ENCODE measurements around the gene CFP.
"Not testable (repeated sequence)": the region's sequence is repeated elsewhere in the genome, so short reads cannot be mapped to it uniquely, and the experiment has no call there.

Gene CFP

DNA sequence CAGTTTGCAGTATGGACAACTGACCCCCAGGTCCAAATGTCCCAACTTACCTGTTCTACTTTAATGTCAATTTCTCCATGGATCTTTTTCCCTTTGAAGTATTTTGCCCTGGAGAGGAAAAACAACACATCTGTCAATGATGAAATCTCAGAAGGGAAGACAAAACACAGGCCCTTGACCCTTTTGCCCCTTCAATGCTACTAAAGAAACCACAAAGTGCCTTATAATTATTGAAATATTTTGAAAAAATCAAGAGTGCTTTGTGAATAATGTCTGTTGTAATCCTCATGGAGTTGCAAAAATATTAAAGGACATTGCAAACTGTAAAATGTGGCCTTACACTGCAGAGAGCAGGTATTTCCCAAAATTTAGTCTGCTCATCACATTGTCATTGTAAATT is 22.6 kb downstream of the CFP start:
- DNase-seq (ENCODE audit: low spot score) (no peak), FAIRE-seq (no peak)

DNA sequence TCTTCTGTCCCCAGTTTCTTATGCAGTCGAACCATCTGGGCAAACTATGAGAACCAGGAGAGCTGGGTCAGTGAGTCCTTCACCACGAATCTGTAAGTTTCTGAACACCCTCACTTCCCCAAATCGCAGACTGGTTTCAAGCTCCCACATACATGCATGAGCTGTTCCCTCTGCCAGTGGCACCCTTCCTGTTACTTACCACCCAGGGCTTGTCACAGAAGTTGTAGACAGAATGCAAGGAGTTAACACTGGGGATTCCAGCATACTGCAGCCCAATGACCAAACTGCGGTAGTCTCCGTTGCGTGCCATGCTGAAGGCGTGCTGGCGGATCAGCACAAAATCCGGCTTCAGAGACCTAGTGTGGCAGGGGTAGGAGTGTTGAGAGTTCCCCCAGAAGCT is 24.7 kb downstream of the CFP start:
- DNase-seq (ENCODE audit: low spot score), result no peak
- FAIRE-seq, result no peak

DNA sequence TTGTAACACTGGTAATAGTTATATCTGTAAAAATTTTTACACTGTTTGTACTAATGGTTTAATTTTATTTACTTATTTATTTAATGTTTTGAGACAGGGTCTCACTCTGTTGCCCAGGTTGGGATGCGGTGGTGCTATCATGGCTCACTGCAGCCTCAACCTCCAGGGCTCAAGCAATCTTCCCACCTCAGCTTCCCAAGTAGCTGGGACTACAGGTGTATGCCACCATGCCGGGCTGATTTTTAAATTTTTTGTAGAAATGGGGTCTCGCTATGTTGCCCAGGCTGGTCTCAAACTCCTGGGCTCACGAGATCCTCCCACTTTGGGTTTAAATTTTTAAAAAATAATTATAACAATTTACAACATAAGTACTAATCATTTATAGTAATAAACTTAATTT is 26.6 kb downstream of the CFP start:
- DNase-seq (ENCODE audit: low spot score); FAIRE-seq: not testable (repeated sequence)

DNA sequence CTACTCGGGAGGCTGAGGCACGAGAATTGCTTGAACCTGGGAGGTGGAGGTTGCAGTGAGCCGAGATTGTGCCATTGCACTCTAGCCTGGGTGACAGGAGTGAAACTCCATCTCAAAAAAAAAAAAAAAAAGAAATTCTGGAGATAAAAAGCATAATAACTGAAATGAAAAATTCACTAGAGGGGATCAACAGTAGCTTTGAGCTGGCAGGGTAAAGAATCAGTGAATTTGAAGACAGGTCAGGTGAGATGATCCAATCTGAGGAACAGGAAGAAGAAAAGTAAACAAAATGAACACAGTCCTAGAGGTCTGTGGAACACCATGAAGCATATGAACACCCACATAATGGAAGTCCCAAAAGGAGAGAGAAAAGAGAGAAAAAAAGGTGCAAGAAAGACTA is 32.5 kb downstream of the CFP start:
- no peak for FAIRE-seq
- DNase-seq (ENCODE audit: low spot score), result no peak

DNA sequence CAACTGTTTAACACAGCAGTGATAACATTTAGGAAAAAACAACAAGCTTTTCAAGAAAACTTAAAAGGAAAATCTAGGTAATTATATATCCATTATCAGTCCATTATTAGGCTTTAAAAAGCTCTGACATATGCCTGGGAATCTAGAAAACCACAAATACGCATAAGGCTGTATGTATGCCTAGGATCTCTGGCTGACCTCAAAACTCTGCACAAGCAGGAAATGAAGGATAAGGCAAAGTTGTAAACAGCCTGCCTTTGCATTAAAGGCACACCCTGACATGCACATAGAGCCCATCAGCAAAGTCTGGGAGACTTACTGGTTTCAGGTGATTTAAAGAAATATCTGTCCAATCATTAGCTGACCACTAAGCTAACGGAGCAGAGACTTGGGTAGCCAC is 33.5 kb downstream of the CFP start:
- FAIRE-seq (no peak), DNase-seq (ENCODE audit: low spot score) (no peak)

DNA sequence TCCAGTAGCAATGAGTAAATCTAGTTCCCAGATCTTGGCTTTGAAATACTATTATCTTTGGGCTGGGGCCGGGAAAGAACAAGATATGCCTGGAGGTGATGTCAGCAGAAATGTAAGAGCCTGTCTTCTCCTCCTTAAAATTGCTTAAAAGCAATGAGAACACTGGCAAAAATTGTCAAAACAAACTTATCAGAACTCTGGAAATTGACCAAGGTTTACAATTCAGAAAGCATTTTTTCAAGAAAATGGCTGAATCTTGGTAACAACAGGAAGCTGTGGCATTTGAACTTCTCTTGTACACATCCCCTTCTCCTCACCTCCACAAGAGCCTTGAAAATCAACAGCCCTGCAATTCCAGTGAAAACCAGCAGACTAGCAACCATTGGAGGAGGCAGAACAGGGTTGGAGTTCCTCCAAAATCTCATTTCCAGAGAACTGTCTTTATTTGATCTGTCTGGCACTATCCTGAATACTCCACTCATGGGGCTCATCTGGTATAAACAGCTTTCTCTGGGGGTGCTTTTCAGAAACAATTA is 33.9 kb downstream of the CFP start:
- FAIRE-seq, result no peak
- DNase-seq (ENCODE audit: low spot score), result no peak

DNA sequence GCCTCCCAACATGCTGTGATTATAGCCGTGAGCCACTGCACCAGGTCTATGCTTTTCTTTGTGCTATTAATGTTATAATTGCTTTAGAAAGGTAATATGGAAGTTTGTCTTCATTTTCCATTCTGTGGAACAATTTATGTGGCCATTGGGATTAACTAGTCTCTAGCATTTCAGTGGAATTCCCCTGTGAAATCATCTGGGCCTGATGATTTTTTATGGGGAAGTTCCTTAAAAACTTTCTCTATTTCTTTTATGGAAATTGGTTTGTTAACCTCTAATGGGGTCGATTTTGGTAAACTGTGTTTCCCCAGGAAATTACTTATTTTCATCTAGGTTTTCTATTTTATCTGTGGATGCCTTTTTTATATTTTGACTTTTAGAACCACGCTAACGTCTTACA is 36.2 kb downstream of the CFP start:
- DNase-seq (ENCODE audit: low spot score), result no peak
- FAIRE-seq, result no peak

DNA sequence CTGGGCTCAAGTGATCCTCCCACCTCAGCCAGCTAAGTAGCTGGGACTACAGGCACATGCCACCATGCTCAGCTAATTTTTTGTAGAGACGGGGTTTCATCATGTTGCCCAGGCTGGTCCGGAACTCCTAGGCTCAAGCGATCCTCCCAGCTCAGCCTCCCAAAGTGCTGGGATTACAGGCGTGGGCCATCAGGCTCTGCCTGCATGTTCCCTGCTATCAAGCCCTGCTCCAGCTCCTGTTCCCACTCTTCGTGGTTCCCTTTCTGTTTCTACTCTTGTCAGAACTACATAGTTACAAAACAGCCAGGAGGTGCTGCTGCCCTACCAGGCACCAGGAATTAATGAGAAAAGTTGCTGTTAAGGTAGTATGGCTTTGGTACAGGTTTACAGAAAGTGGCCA is 38.7 kb downstream of the CFP start:
- no peak for DNase-seq (ENCODE audit: low spot score)
- FAIRE-seq, result no peak

DNA sequence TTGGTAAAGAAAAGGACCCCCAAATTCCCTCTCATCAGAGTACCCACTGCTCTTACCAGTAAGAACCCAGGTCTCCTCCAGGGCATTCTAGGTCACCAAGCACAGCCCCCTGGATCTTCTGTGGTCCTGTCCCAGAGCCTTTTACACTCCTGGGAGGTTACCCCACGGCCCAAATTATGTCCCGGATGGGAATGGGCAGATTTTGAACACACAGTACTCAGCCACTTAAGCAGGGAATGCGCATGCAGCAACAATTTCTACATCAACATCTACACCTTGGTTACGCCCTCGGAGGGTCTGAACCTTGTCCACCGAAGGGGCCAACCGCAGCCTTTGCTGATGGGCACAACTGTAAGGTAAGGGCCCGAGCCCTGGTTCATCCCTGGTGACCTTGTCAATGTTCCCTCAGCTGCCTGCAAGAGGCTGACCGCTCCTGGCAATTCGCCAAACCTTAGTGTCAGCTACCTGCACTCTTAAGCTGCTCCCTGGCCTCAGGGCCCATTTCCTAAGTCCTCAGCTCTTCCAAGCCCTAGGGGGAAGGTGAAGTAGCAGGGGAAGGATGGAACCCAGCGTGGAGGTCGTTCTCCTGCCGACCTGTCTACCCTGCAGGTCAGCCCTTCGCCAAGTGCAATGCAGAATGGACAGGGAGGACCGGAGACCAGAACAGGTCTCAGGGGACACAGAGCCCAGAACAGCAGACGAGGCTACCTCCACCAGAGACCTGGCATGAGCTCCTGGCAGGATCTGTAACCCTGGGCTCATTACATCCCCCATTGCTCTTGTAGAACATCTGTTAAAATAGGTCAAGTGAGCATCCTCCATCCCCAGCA is 41.6 kb downstream of the CFP start:
- no peak for DNase-seq (ENCODE audit: low spot score)
- no peak for FAIRE-seq

DNA sequence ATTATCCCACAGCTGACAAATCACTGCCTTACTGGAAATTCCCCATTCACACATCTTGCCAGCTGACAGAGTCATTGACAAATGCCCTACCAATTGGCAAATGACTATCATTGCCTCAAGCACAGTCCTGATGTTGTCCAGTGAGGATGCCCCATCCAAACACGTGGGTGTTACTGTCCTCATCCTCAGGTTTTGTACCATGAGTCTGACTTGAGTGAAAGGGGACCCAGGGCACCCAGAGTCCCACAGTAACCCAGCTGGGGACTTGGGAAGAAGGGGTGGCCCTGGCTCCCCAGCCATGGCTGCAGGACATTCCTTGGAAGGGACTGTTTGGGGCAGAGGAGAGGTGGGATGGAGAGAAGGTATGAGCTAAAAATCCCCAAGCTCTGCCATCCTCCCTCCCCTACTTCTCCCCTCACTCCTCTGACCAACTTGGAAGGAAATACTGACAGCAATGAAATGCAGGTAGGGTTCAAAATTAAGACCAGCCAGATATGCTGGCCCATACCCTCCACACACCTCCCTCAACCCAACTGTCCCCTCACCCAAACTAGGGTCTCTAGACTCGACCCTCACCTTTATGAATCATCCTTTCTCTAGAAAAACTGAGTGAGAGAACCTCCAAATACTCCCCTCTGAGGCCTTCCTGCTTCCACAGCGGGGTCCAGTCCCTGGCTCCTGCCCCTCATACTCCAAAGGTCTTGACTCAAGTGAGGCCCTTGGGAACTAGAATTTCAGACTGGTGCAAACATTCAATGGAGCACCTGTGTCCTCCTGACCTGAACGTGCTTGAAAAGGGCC is 42.4 kb downstream of the CFP start:
- DNase-seq (ENCODE audit: low spot score) (no peak), FAIRE-seq (no peak)

DNA sequence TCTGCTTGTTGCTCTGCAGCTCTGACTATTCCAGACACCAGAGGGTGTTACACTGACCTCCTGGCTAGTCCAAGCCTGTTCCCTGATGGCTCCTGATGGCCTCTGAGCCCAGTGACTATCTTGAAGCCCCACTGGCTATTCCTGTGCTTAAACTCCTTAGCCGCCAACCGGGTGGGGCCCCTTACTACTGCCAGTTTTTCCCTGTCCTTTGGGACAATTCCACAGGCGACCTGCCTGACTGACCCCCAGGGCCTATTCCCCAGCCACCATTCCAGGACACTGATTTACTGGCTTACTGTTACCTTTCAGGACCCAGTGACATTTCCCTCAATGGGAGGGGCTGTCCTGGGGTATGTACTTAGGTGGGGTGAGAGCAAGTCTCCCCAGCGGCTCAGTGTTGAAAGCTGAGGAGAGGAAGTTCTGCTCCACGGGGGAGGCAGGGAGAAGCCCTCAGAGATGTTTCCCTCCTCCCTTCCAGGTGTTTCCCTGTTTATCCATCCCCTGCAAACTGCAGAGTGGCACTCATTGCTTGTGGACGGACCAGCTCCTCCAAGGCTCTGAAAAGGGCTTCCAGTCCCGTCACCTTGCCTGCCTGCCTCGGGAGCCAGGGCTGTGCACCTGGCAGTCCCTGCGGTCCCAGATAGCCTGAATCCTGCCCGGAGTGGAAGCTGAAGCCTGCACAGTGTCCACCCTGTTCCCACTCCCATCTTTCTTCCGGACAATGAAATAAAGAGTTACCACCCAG is 43.5 kb downstream of the CFP start:
- FAIRE-seq (no peak), DNase-seq (ENCODE audit: low spot score) (no peak)

DNA sequence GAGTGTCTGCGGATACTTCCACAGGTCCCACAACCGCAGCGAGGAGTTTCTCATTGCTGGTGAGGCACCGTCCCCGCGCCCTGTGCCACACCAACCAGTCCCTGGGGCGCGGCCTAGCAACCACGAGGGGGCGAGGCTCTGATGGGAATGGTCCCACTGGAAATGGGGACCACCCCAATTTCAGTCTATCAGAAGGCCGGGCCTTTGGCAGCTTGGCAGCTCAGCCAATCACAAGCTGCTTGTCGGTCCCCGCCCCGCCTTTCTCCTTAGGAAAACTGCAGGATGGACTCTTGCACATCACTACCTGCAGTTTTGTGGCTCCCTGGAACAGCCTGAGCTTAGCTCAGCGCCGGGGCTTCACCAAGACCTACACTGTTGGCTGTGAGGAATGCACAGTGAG is 44.5 kb downstream of the CFP start:
- FAIRE-seq, result no peak
- no peak for DNase-seq (ENCODE audit: low spot score)

DNA sequence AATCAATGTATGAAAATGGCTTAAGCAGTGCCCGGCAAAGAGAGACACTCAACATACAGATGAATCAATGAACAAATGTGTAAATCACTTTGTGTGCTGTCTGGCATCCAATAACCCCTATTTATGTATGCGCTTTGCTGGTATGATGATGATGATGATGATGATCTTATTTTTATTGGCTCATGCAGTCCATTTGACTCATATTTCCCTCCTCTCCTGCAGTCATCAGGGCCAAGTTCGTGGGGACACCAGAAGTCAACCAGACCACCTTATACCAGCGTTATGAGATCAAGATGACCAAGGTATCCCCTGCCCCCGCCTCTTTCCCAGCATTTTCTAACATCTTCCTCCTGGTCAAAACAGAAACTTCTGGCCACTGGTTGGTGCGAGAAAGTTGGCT is 45.0 kb downstream of the CFP start:
- DNase-seq (ENCODE audit: low spot score), result no peak
- FAIRE-seq, result no peak

DNA sequence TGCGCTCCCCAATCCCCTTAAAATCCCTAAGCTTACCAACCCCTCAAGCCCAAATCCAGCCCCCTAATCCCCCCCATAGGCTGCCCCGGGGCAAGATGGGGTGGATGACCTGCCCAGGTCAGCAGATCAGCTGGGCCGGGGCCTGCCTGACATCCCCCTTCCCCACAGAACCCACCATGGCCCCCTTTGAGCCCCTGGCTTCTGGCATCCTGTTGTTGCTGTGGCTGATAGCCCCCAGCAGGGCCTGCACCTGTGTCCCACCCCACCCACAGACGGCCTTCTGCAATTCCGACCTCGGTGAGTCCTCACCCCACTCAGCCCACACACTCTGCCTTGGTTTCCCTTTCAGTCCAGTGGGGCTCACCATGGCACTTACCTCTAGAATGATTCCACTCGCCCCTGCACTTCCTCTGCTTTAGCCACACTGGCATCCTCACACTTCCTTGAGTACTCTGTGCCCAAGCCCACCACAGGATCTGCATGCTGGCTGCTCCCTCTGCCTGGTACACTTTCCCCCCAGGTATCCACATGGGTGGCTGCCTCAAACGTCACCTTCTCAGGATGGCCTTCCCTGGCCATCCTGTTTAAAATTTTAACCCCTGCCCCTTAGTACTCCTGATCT is 46.4 kb downstream of the CFP start:
- DNase-seq (ENCODE audit: low spot score) (no peak), FAIRE-seq (no peak)

DNA sequence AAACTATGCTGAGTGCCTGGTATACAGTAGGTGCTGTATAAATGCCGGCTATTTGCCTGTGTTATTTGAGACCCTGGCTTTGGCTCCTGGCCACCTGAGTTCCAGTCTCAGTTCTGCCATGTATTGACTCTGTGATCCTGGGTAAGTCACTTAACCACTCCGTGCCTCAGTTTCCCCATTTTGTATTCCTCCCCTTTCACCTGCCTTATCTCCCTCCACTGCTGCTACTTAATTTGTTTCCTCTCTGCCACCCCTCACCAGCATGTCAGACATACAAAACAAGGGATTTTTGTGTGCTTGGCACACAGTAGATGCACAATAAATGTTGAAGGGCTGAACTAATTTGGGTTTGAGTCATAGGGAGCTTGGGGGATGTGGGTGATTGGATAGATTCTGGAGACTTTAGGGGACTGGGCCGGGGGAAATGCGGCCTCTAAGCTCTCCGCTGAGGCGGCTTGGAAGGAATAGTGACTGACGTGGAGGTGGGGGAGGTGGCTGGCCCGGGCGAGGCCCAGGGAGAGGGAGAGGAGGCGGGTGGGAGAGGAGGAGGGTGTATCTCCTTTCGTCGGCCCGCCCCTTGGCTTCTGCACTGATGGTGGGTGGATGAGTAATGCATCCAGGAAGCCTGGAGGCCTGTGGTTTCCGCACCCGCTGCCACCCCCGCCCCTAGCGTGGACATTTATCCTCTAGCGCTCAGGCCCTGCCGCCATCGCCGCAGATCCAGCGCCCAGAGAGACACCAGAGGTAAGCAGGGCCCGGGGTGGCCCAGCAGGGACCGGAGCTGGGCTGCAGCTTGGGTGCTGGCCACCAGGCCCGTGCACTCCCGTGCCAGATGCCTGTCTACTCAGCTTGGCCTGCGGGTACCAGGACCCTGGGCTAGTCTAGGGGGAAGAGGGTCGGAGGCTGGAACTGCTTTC is 47.7 kb downstream of the CFP start, which contains the start of gene TIMP1:
Gene TIMP1, plus strand, starts transcription at position 706 of the 917 bp plus-strand sequence. CDS start 980 bp downstream, outside the sequence.
- peak; percentile 91 for FAIRE-seq
- DNase-seq (ENCODE audit: low spot score), result peak; percentile 78

DNA sequence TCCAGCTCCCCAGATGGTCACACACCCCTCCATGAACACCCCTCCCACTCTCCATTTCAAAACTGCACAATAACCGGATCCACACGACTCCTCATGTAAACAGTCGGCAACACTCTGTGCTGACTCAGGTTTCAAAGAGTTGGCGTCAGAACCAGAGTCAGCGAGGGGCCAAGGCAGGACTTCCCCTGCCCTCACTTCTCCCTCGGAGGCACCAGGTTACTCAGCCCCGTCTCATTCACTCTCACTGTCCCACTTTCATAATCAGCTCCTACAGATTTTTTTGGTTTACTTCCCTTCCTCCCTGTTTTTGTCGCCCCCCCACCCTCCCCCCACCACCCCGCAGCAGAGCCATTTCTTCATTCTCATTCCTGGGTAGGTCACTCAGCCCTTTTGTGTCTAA is 50.2 kb downstream of the CFP start:
- DNase-seq (ENCODE audit: low spot score) (no peak), FAIRE-seq (no peak)

DNA sequence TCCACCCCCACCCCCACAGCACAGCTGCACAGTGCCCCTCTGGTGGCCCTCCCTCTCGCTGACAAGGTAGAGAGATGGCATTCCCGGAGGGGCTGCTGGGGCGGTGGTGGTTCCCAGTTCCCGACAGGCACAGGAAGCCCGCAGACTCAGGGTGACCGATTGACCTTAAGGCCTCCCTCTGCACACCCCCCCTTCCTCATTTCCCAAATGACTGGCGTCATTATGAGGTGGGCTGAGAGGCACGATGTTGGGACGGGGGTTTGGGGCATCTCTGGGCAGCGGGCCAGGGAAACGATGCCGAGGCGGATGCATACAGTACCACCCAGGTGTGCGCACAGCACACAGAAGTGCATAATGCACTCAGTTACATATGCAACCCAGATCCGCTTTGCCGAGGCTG is 51.0 kb downstream of the CFP start:
- DNase-seq (ENCODE audit: low spot score), result no peak

DNA sequence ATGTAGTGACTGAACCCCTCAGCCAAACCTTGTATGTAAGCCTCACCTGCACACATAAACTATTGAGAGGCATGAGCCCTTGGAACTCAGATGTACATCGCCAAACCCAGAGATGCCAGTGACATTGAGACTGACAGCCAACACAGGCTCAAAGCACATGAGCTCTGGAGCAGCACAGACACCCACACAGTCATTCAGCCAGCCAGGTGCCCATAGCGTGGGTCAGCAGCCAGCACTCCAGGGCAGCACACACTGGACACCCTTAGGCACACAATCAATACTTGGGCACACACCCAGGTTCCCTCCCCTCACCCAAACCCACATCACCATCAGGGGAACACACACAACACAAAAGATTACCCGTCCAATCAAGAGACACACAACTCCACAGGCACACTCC is 51.8 kb downstream of the CFP start:
- FAIRE-seq (no peak), DNase-seq (ENCODE audit: low spot score) (no peak)

More for the DNA sequence above, 51.0 kb downstream of the CFP start:
- no peak for FAIRE-seq

DNA sequence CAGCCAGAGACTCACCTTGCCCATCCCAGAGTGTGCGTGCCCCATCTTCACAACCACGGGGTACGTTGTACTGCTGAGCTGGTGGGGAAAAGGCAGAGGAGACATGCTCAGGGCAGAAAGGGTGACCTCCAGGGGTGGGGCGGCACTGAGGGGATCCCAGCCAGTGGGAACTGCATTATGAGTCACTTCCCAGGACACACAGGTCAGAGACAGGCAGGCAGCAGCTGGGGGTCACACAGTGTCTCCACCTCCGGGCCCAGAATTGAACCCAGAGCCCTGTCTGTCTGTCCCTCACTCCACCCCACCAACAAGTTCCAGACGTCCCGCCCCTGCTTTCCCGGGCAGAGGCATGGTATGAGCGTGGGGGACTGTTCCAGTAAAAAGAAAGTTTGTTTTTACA is 52.3 kb downstream of the CFP start:
- FAIRE-seq, result no peak

More for the DNA sequence above, 52.3 kb downstream of the CFP start:
- no peak for DNase-seq (ENCODE audit: low spot score)
